Liver (tissue), 10 donors: Measurements from ENCODE around the gene TACO1. TPM values are rescaled to one million over a fixed set of nuclear protein-coding genes. Genes with fewer than 3 reads are reported as not detected.

Source experiments
- DNase-seq: peaks from one replicate; pipeline ENCODE4 v3.0.0-alpha.2; 2017; ENCODE audit warnings: low spot score
- H3K27ac ChIP-seq, 2 donors: one replicate each; pipeline ENCODE4 v1.7.0; 2013; ENCODE audit warnings: inconsistent platforms in 2 of 2, low read length in 2 of 2, control low read depth in 1 of 2, low read depth in 1 of 2, mild to moderate bottlenecking in 1 of 2
- H3K27me3 ChIP-seq, 4 donors: one replicate each; pipeline versions ENCODE4 v1.6.1 to v1.7.0; 2013; ENCODE audit warnings: low read length in 3 of 4, inconsistent platforms in 1 of 4, mild to moderate bottlenecking in 1 of 4, moderate library complexity in 1 of 4; ENCODE audit not compliant: control insufficient read depth in 4 of 4, insufficient read depth in 4 of 4
- H3K36me3 ChIP-seq, 4 donors: one replicate each; pipeline versions ENCODE4 v1.6.1 to v1.7.0; 2013; ENCODE audit warnings: low read length in 3 of 4, mild to moderate bottlenecking in 3 of 4, low read depth in 1 of 4, moderate library complexity in 1 of 4; ENCODE audit not compliant: control insufficient read depth in 4 of 4, insufficient read depth in 3 of 4
- H3K4me1 ChIP-seq, 4 donors: one replicate each; pipeline versions ENCODE4 v1.6.1 to v1.7.0; 2013; ENCODE audit warnings: low read length in 3 of 4, mild to moderate bottlenecking in 3 of 4, moderate library complexity in 1 of 4; ENCODE audit not compliant: control insufficient read depth in 4 of 4, insufficient read depth in 4 of 4
- H3K4me3 ChIP-seq, 3 donors: one replicate each; pipeline versions ENCODE4 v1.6.1 to v1.7.0; 2013; ENCODE audit warnings: low read length in 3 of 3, control low read depth in 1 of 3, low read depth in 1 of 3, mild to moderate bottlenecking in 1 of 3
- H3K9ac ChIP-seq, 2 donors: one replicate each; pipeline ENCODE4 v1.7.0; 2013; ENCODE audit warnings: low read length in 2 of 2, mild to moderate bottlenecking in 2 of 2, moderate library complexity in 2 of 2, control low read depth in 1 of 2, low read depth in 1 of 2
- H3K9me3 ChIP-seq, 4 donors: one replicate each; pipeline versions ENCODE4 v1.6.1 to v1.7.0; 2013; ENCODE audit warnings: low read length in 3 of 4; ENCODE audit not compliant: control insufficient read depth in 4 of 4
- CTCF ChIP-seq: fragments of 150-350 bp; IDR thresholded peaks from 2 replicates; pipeline ENCODE4 v1.5.1; 2017; ENCODE audit warnings: improper control_type of control experiment, low read depth, low read length; ENCODE audit not compliant: missing input control
- EGR1 ChIP-seq, 2 donors: IDR thresholded peaks; 2 replicates each; pipeline ENCODE4 v1.6.1; 2016 to 2018; ENCODE audit warnings: antibody characterized with exemption in 2 of 2, low read depth in 2 of 2
- FOXA2 ChIP-seq: IDR thresholded peaks from 2 replicates; pipeline ENCODE4 v1.6.1; 2016; ENCODE audit warnings: antibody characterized with exemption
- GABPA ChIP-seq, 2 donors: IDR thresholded peaks in 1 of 2; conservative IDR thresholded peaks in 1 of 2; 2 replicates each; pipeline ENCODE4 v1.6.1; 2016; ENCODE audit warnings: antibody characterized with exemption in 2 of 2, mild to moderate bottlenecking in 1 of 2, moderate library complexity in 1 of 2
- HNF4A ChIP-seq, 2 donors: conservative IDR thresholded peaks; 2 replicates each; pipeline ENCODE4 v1.6.1; 2016; ENCODE audit warnings: antibody characterized with exemption in 2 of 2, mild to moderate bottlenecking in 2 of 2
- HNF4G ChIP-seq: IDR thresholded peaks from 2 replicates; pipeline ENCODE4 v1.6.1; 2016; ENCODE audit warnings: antibody characterized with exemption
- MAX ChIP-seq: IDR thresholded peaks from 2 replicates; pipeline ENCODE4 v1.6.1; 2016; ENCODE audit warnings: antibody characterized with exemption
- REST ChIP-seq: IDR thresholded peaks from 2 replicates; pipeline ENCODE4 v1.6.1; 2016; ENCODE audit warnings: antibody characterized with exemption, mild to moderate bottlenecking
- SP1 ChIP-seq: IDR thresholded peaks from 2 replicates; pipeline ENCODE4 v1.6.1; 2018; ENCODE audit warnings: antibody characterized with exemption, mild to moderate bottlenecking
- TAF1 ChIP-seq: conservative IDR thresholded peaks from 2 replicates; pipeline ENCODE4 v1.6.1; 2016; ENCODE audit warnings: antibody characterized with exemption, mild to moderate bottlenecking
- ZBTB33 ChIP-seq: IDR thresholded peaks from 2 replicates; pipeline ENCODE4 v1.6.1; 2016; ENCODE audit warnings: antibody characterized with exemption
- WGBS: extraction: QIAGEN DNeasy Blood & Tissue Kit; methylation state at CpG from one replicate; pipeline ENCODE4 v1.1.7; 2013; 5-methylcytosine and 5-hydroxymethylcytosine counted together
- polyA plus RNA-seq, 2 donors: library from polyadenylated mRNA; stranded (reverse) in 1 of 2; unstranded in 1 of 2; fragments of 200-250 nt in 1 of 2; fragments of >200 nt in 1 of 2; fragmentation: Nextera tagmentation in 1 of 2; extraction: Ambion mirVana in 1 of 2; gene quantifications; one replicate each; pipeline versions ENCODE4 v1.2.1 to v1.2.3, GENCODE V29; 2013 to 2015
- small RNA-seq: library from RNA; depleted of rRNA; stranded (forward); fragments of <200 nt; gene quantifications from one replicate; pipeline ENCODE3, GENCODE V24; 2014
- total RNA-seq, 2 donors: library from RNA; depleted of rRNA; stranded (reverse); fragments of >200 nt; gene quantifications; one replicate each; pipeline ENCODE4 v1.2.3, GENCODE V29; 2014
- donor health status: healthy.
- donor health status: healthy.
- donor health status: healthy.
- donor health status: healthy.
- donor health status: healthy.

Gene TACO1
- total and polyA plus RNA-seq, 4 donors, result 14.3 to 55.8 (median 41.7) TPM

- H3K4me1 ChIP-seq, result no peaks in the 10 kb centered on the region
- H3K9ac ChIP-seq, result no peak overlapping the region
- DNase-seq, result no peak
- no peak overlapping the region for H3K4me3 ChIP-seq
- H3K9me3 ChIP-seq, result no peaks in the 10 kb centered on the region
- TF ChIP-seq ZBTB33, result no peak
- TF ChIP-seq SP1, result no peak
- no peak for TF ChIP-seq MAX
- TF ChIP-seq GABPA (IDR thresholded peaks at IDR 0.05 in 1 of 2, conservative IDR thresholded peaks at IDR 0.05 in 1 of 2), result no peak
- TF ChIP-seq TAF1, result no peak
- TF ChIP-seq HNF4G, result no peak
- no peak for TF ChIP-seq CTCF
- TF ChIP-seq REST, result no peak
- TF ChIP-seq FOXA2, result no peak
- no peak for TF ChIP-seq HNF4A (conservative IDR thresholded peaks at IDR 0.05)
- no peak for TF ChIP-seq EGR1 (IDR thresholded peaks at IDR 0.05; ENCODE audit: low read depth in 2 of 2)
- H3K27me3 ChIP-seq, result no peaks in the 10 kb centered on the region
- WGBS, result 94% methylated on average over 3 of the region's 3 CpGs
- no peak overlapping the region for H3K27ac ChIP-seq
- peaks cover 9 to 32% (median 24%) of the 10 kb centered on the region in 4 donors for H3K36me3 ChIP-seq
Observed at GRCh38 chr17:63657786-63658185, 57.1 kb downstream of the TACO1 start.

Small RNA genes within 50 kb of the gene (small RNA-seq; reads per million reads assigned to genes)
- not detected for gene RNU6-288P

Other genes starting within 250 kb of the TACO1 start
- gene CYB561, start 154.6 kb upstream of the TACO1 start, total RNA-seq, result 10 to 100 TPM in 1 of 2 donors, under 1 TPM in 1; 0.93 to 18.5 TPM
- 10 to 100 TPM in 1 of 2 donors, 1 to 10 TPM in 1; 9.5 to 16.3 TPM for gene CYB561, start 154.6 kb upstream of the TACO1 start, polyA plus RNA-seq
- 1 to 10 TPM; 2.1 to 6.9 TPM for gene ACE, start 123.8 kb upstream of the TACO1 start, total RNA-seq
- 1 to 10 TPM; 1.1 to 2.7 TPM for gene ACE, start 123.8 kb upstream of the TACO1 start, polyA plus RNA-seq
- gene KCNH6, start 77.5 kb upstream of the TACO1 start, total RNA-seq, result under 1 TPM in 1 of 2 donors, not detected in 1; 0.09 TPM
- not detected for gene KCNH6, start 77.5 kb upstream of the TACO1 start, polyA plus RNA-seq
- 10 to 100 TPM; 14.4 to 24.0 TPM for gene DCAF7, start 50.4 kb upstream of the TACO1 start, total RNA-seq
- 10 to 100 TPM; 13.2 to 15.6 TPM for gene DCAF7, start 50.4 kb upstream of the TACO1 start, polyA plus RNA-seq
- 10 to 100 TPM; 12.8 to 28.7 TPM for gene MAP3K3, start 21.5 kb downstream of the TACO1 start, total RNA-seq
- 1 to 10 TPM; 3.9 to 9.1 TPM for gene MAP3K3, start 21.5 kb downstream of the TACO1 start, polyA plus RNA-seq
- 10 to 100 TPM in 1 of 2 donors, 1 to 10 TPM in 1; 6.2 to 24.2 TPM for gene LIMD2, start 99.2 kb downstream of the TACO1 start, total RNA-seq
- 1 to 10 TPM; 5.9 to 9.6 TPM for gene LIMD2, start 99.2 kb downstream of the TACO1 start, polyA plus RNA-seq
- 10 to 100 TPM in 1 of 2 donors, 1 to 10 TPM in 1; 7.8 to 17.9 TPM for gene STRADA, start 140.9 kb downstream of the TACO1 start, total RNA-seq
- gene STRADA, start 140.9 kb downstream of the TACO1 start, polyA plus RNA-seq, result 1 to 10 TPM; 7.7 to 8.6 TPM
- 10 to 100 TPM; 67.7 to 87.2 TPM for gene CCDC47, start 172.7 kb downstream of the TACO1 start, total RNA-seq
- gene CCDC47, start 172.7 kb downstream of the TACO1 start, polyA plus RNA-seq, result 10 to 100 TPM; 33.0 to 57.8 TPM
- gene DDX42, start 173.3 kb downstream of the TACO1 start, total RNA-seq, result 10 to 100 TPM; 39.7 to 64.2 TPM
- gene DDX42, start 173.3 kb downstream of the TACO1 start, polyA plus RNA-seq, result 10 to 100 TPM; 15.0 to 20.1 TPM
- gene PSMC5, start 226.5 kb downstream of the TACO1 start, total RNA-seq, result 10 to 100 TPM; 51.0 to 57.1 TPM
- 10 to 100 TPM; 87.3 to 87.4 TPM for gene PSMC5, start 226.5 kb downstream of the TACO1 start, polyA plus RNA-seq
- gene FTSJ3, start 226.8 kb downstream of the TACO1 start, total RNA-seq, result 10 to 100 TPM; 20.2 to 31.1 TPM
- gene FTSJ3, start 226.8 kb downstream of the TACO1 start, polyA plus RNA-seq, result 10 to 100 TPM; 10.5 to 18.2 TPM
- gene SMARCD2, start 241.8 kb downstream of the TACO1 start, total RNA-seq, result 10 to 100 TPM; 36.3 to 67.9 TPM
- 10 to 100 TPM; 14.5 to 42.5 TPM for gene SMARCD2, start 241.8 kb downstream of the TACO1 start, polyA plus RNA-seq